Activated CD8-positive, alpha-beta T cell treated with anti-CD3 and anti-CD28 coated beads, Interleukin-2, amount 10 ng/mL, durations not matched to agents 7 days and 5 days (primary cell): ENCODE data around the gene NEAT1. TPM values are rescaled to one million over a fixed set of nuclear protein-coding genes. Genes with fewer than 3 reads are reported as not detected.

Experiments
- ATAC-seq: fragments of 150-1000 bp; cut with Tn5 transposase; one replicate; pipeline ENCODE4 v1.10.0; 2021; ENCODE audit warnings: moderate library complexity
- CTCF ChIA-PET: fragments of 350-600 bp; sonication (Branson Sonifier 250); formaldehyde crosslinking; loops from one replicate; lab custom pipeline; 2021; ENCODE audit warnings: antibody characterized with exemption; lab: Charles Lee
- POLR2A ChIA-PET: fragments of 350-600 bp; sonication (Branson Sonifier 250); formaldehyde crosslinking; loops from one replicate; lab custom pipeline; 2021; ENCODE audit warnings: antibody characterized with exemption; lab: Charles Lee
- DNase-seq: peaks from one replicate; pipeline ENCODE4 v3.0.0-alpha.2; 2020
- H3K27ac Mint-ChIP-seq: one replicate; pipeline ENCODE4 v1.8.0; 2021; ENCODE audit warnings: mild to moderate bottlenecking, mixed read lengths
- H3K27me3 Mint-ChIP-seq: one replicate; pipeline ENCODE4 v1.8.0; 2021; ENCODE audit warnings: low read depth, mixed read lengths
- H3K36me3 Mint-ChIP-seq: one replicate; pipeline ENCODE4 v1.8.0; 2021; ENCODE audit warnings: low read depth, mixed read lengths
- H3K4me1 Mint-ChIP-seq: one replicate; pipeline ENCODE4 v1.8.0; 2021; ENCODE audit warnings: low read depth, mixed read lengths
- H3K4me3 Mint-ChIP-seq: one replicate; pipeline ENCODE4 v1.8.0; 2021; ENCODE audit warnings: mild to moderate bottlenecking, mixed read lengths
- H3K9me3 Mint-ChIP-seq: one replicate; pipeline ENCODE4 v1.8.0; 2022; ENCODE audit warnings: mixed read lengths; ENCODE audit not compliant: insufficient read depth
- total RNA-seq, 2 experiments: library from RNA; stranded (reverse); gene quantifications; one replicate each; pipeline ENCODE4 v1.2.3, GENCODE V29; 2021

Gene NEAT1
- 100 to 1,000 TPM; 212 to 254 TPM for total RNA-seq

DNA sequence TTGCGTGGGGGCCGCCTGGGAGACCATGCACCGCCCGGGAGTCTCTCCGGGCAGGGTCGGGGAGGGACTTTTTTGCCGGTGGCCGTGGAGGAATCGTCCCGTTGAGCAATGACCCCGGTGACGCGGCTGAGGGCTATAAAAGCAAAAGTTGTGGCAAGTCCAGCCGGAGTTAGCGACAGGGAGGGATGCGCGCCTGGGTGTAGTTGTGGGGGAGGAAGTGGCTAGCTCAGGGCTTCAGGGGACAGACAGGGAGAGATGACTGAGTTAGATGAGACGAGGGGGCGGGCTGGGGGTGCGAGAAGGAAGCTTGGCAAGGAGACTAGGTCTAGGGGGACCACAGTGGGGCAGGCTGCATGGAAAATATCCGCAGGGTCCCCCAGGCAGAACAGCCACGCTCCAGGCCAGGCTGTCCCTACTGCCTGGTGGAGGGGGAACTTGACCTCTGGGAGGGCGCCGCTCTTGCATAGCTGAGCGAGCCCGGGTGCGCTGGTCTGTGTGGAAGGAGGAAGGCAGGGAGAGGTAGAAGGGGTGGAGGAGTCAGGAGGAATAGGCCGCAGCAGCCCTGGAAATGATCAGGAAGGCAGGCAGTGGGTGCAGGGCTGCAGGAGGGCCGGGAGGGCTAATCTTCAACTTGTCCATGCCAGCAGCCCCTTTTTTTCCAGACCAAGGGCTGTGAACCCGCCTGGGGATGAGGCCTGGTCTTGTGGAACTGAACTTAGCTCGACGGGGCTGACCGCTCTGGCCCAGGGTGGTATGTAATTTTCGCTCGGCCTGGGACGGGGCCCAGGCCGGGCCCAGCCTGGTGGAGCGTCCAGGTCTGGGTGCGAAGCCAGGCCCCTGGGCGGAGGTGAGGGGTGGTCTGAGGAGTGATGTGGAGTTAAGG is at the start of gene NEAT1:
NEAT1 (plus strand) TSS at position 166 of the 883 bp plus-strand sequence.
- POLR2A ChIA-PET = interaction anchor here (0.5 to 19.6 kb wide), 24 partner anchors 6 to 564 kb away, joined by 3 to 4167 read pairs (median 6); partner anchors contain the start of genes DPF2, FAM89B, FRMD8 and MALAT1
- H3K27me3 Mint-ChIP-seq = peaks cover 2% of the 10 kb centered on the region

GRCh38 chr11:65373839-65374580 is 48.6 kb upstream of the NEAT1 start:
- ATAC-seq (no peak), DNase-seq (no peak)
- ChIA-PET POLR2A (interaction anchor here (1.0 to 1.7 kb wide), 3 partner anchors 11 to 126 kb away, joined by 3 to 5 read pairs (median 3); no protein-coding TSS in a partner anchor), CTCF (interaction anchor here (0.8 to 1.6 kb wide), 5 partner anchors 7 to 136 kb away, joined by 3 to 5 read pairs (median 3); no protein-coding TSS in a partner anchor)
- no peaks in the 10 kb centered on the region for H3K27me3 Mint-ChIP-seq
- peaks cover 5% of the 10 kb centered on the region for H3K4me1 Mint-ChIP-seq
- H3K36me3 Mint-ChIP-seq = no peaks in the 10 kb centered on the region
- H3K27ac Mint-ChIP-seq = no peak overlapping the region
- no peak overlapping the region for H3K4me3 Mint-ChIP-seq
- H3K9me3 Mint-ChIP-seq = no peaks in the 10 kb centered on the region

More for the DNA sequence above, at the start of gene NEAT1:
- ATAC-seq (peak; percentile 24), DNase-seq (peak; percentile 97)
- no peaks in the 10 kb centered on the region for H3K9me3 Mint-ChIP-seq
- peaks cover 54% of the 10 kb centered on the region for H3K4me1 Mint-ChIP-seq
- H3K4me3 Mint-ChIP-seq = peak within 1 kb of the TSS; percentile 87
- CTCF ChIA-PET = interaction anchor here (14.1 kb wide), 1 partner anchor 81 kb away, joined by 538 read pairs; the partner anchor contains the start of gene MALAT1
- H3K27ac Mint-ChIP-seq = peak within 1 kb of the TSS; percentile 100
- peaks cover 55% of the 10 kb centered on the region for H3K36me3 Mint-ChIP-seq

DNA sequence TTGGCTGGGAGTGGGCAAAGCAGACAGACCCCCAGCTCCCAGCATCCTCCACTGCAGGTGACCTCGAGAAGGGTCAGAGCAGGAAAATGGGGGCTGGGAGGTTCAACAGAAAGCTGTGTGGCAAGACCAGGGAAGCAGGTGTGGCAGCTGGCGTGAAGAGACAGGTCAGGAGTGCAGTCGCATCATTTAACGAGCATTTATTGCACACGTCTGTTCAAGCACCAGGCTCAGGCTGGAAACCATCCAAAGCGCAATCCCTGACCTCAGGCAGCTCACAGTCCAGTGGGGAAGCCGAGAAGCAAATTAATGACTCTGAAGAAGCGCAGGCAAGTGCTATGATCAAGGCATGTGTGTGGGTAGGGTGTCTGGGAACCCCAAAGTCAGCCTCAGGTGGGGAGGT is 47.6 kb upstream of the NEAT1 start:
- peaks cover 5% of the 10 kb centered on the region for H3K4me1 Mint-ChIP-seq
- H3K27ac Mint-ChIP-seq = no peak overlapping the region
- CTCF ChIA-PET = interaction anchor here (1.4 to 1.6 kb wide), 2 partner anchors 41 to 135 kb away, joined by 3 to 6 read pairs; no protein-coding TSS in a partner anchor
- POLR2A ChIA-PET = interaction anchor here (1.3 to 1.7 kb wide), 2 partner anchors 125 to 132 kb away, joined by 3 to 5 read pairs; no protein-coding TSS in a partner anchor
- no peaks in the 10 kb centered on the region for H3K9me3 Mint-ChIP-seq
- no peaks in the 10 kb centered on the region for H3K36me3 Mint-ChIP-seq
- no peak for DNase-seq
- H3K4me3 Mint-ChIP-seq = no peak overlapping the region
- no peaks in the 10 kb centered on the region for H3K27me3 Mint-ChIP-seq
- ATAC-seq = no peak

DNA sequence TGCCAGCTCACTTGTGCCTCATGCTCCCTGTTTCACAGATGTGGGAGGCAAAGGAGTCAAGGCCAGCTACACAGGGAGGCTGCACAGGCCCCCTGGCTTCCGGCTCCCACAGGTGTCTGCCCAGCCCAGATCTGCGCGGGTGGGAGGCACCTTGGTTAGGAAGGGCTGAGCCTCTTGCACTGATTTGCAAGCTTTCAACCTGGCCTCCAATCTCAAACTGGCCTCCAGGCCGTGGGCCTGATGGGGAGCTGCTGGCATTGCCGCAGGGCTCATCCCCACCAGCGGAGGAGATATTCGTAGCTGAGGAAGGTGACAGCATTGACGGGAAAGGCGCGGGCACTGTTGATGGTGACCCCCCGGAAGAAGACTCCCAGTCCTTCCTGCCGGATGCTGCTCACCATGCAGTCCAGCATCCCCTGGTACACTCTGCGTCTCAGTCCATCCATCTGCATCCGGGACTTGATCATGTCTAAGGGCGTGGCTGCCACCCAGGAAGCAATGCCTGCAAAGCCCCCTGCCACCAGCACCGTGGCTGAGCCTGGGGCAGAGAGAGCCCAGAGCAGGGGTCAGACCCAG is 46.4 kb upstream of the NEAT1 start:
- no peak for DNase-seq
- no peak for ATAC-seq
- Mint-ChIP-seq H3K9me3 (no peaks in the 10 kb centered on the region), H3K4me3 (no peak overlapping the region), H3K4me1 (peaks cover 6% of the 10 kb centered on the region), H3K36me3 (no peaks in the 10 kb centered on the region), H3K27ac (no peak overlapping the region), H3K27me3 (no peaks in the 10 kb centered on the region)
- CTCF ChIA-PET = interaction anchor here (0.8 to 1.4 kb wide), 2 partner anchors 40 to 122 kb away, joined by 3 to 6 read pairs; no protein-coding TSS in a partner anchor
- POLR2A ChIA-PET = interaction anchor here (1.0 to 1.3 kb wide), 2 partner anchors 127 to 130 kb away, joined by 3 read pairs; no protein-coding TSS in a partner anchor

DNA sequence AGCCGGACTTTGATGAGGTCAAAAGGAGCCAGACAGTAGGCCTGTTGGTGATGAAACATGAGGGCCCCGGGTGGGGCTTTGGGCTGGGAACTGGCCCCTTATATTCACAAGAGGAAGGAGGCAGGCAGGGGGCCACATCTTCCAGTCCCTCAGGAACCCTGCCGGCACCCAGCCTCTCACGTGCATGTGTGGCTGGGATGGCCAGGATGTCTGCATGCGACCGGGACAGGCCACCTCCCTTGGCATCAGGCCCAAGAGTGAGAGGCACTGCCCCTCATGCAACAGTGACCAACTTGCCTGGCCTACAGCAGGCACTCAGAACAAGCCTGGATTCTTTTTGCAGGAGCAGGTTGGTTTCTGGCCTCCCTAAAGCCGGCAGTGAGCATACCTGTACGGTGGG is 45.6 kb upstream of the NEAT1 start:
- ChIA-PET POLR2A (interaction anchor here (6.9 to 15.4 kb wide), 2 partner anchors 44 to 129 kb away, joined by 52 to 253 read pairs; partner anchors contain the start of gene NEAT1), CTCF (interaction anchor here (2.8 kb wide), 1 partner anchor 40 kb away, joined by 11 read pairs; no protein-coding TSS in a partner anchor)
- no peak for ATAC-seq
- Mint-ChIP-seq H3K4me3 (no peak overlapping the region), H3K27me3 (no peaks in the 10 kb centered on the region), H3K4me1 (peaks cover 11% of the 10 kb centered on the region), H3K9me3 (no peaks in the 10 kb centered on the region), H3K27ac (no peak overlapping the region), H3K36me3 (no peaks in the 10 kb centered on the region)
- DNase-seq = no peak

GRCh38 chr11:65377777-65378176 is 44.8 kb upstream of the NEAT1 start:
- H3K4me3 Mint-ChIP-seq = no peak overlapping the region
- peaks cover 15% of the 10 kb centered on the region for H3K4me1 Mint-ChIP-seq
- CTCF ChIA-PET = interaction anchor here (0.8 to 2.8 kb wide), 3 partner anchors 39 to 133 kb away, joined by 3 to 11 read pairs (median 4); no protein-coding TSS in a partner anchor
- POLR2A ChIA-PET = interaction anchor here (0.6 to 15.4 kb wide), 4 partner anchors 43 to 133 kb away, joined by 3 to 253 read pairs (median 110); partner anchors contain the start of genes MALAT1 and NEAT1
- no peak overlapping the region for H3K27ac Mint-ChIP-seq
- H3K27me3 Mint-ChIP-seq = no peaks in the 10 kb centered on the region
- H3K9me3 Mint-ChIP-seq = no peaks in the 10 kb centered on the region
- ATAC-seq (no peak), DNase-seq (no peak)
- H3K36me3 Mint-ChIP-seq = no peaks in the 10 kb centered on the region

GRCh38 chr11:65378208-65378927 is 44.2 kb upstream of the NEAT1 start:
- no peak overlapping the region for H3K4me3 Mint-ChIP-seq
- peaks cover 21% of the 10 kb centered on the region for H3K4me1 Mint-ChIP-seq
- POLR2A ChIA-PET = interaction anchor here (0.6 to 15.4 kb wide), 4 partner anchors 42 to 132 kb away, joined by 3 to 253 read pairs (median 110); partner anchors contain the start of genes MALAT1 and NEAT1
- no peaks in the 10 kb centered on the region for H3K27me3 Mint-ChIP-seq
- ATAC-seq (no peak), DNase-seq (no peak)
- CTCF ChIA-PET = interaction anchor here (0.8 to 2.8 kb wide), 3 partner anchors 38 to 132 kb away, joined by 3 to 11 read pairs (median 4); no protein-coding TSS in a partner anchor
- no peaks in the 10 kb centered on the region for H3K36me3 Mint-ChIP-seq
- no peaks in the 10 kb centered on the region for H3K9me3 Mint-ChIP-seq
- H3K27ac Mint-ChIP-seq = no peak overlapping the region

GRCh38 chr11:65378928-65379638 is 43.5 kb upstream of the NEAT1 start:
- CTCF ChIA-PET = interaction anchor here (0.9 to 2.8 kb wide), 5 partner anchors 12 to 132 kb away, joined by 3 to 11 read pairs (median 6); no protein-coding TSS in a partner anchor

GRCh38 chr11:65379698-65380459 is 42.7 kb upstream of the NEAT1 start:
- no peaks in the 10 kb centered on the region for H3K9me3 Mint-ChIP-seq
- H3K4me1 Mint-ChIP-seq = peaks cover 34% of the 10 kb centered on the region
- H3K27ac Mint-ChIP-seq = peak overlapping the region; percentile 67
- ChIA-PET POLR2A (interaction anchor here (1.0 to 15.4 kb wide), 5 partner anchors 15 to 126 kb away, joined by 3 to 253 read pairs (median 52); partner anchors contain the start of genes MALAT1 and NEAT1), CTCF (interaction anchor here (0.8 to 2.8 kb wide), 7 partner anchors 7 to 131 kb away, joined by 3 to 11 read pairs (median 5); no protein-coding TSS in a partner anchor)
- H3K36me3 Mint-ChIP-seq = no peaks in the 10 kb centered on the region
- H3K4me3 Mint-ChIP-seq = no peak overlapping the region
- no peaks in the 10 kb centered on the region for H3K27me3 Mint-ChIP-seq
- DNase-seq (no peak), ATAC-seq (no peak)

More at GRCh38 chr11:65378928-65379638, 43.5 kb upstream of the NEAT1 start:
- H3K4me3 Mint-ChIP-seq = no peak overlapping the region
- H3K36me3 Mint-ChIP-seq = no peaks in the 10 kb centered on the region
- DNase-seq (no peak), ATAC-seq (no peak)
- no peaks in the 10 kb centered on the region for H3K27me3 Mint-ChIP-seq
- POLR2A ChIA-PET = interaction anchor here (1.4 to 15.4 kb wide), 4 partner anchors 42 to 127 kb away, joined by 4 to 253 read pairs (median 110); partner anchors contain the start of genes MALAT1 and NEAT1
- H3K4me1 Mint-ChIP-seq = peaks cover 26% of the 10 kb centered on the region
- H3K27ac Mint-ChIP-seq = no peak overlapping the region
- no peaks in the 10 kb centered on the region for H3K9me3 Mint-ChIP-seq
